ENCODE data around the gene MROH2A. TPM values are rescaled to one million over a fixed set of nuclear protein-coding genes. Genes with fewer than 3 reads are reported as not detected.
A peak's percentile ranks its signal among the peaks of the same experiment; 100 is the strongest.

The MROH2A gene
- total and polyA plus RNA-seq, 4 experiments from 2014 or later: not detected

- Mint-ChIP-seq H3K4me3 (no peak overlapping the region), H3K27ac (no peak overlapping the region), H3K27me3 (peaks cover 0 to under 1% of the 10 kb centered on the region in 2 donors), H3K4me1 (no peaks in the 10 kb centered on the region), H3K9me3 (no peaks in the 10 kb centered on the region), H3K36me3 (no peaks in the 10 kb centered on the region)
- H3K4me1 ChIP-seq (ENCODE audit: insufficient read depth, low read length): no peaks in the 10 kb centered on the region
- no peak overlapping the region for H3K4me3 ChIP-seq (ENCODE audit: low read length in 2 of 2)
- POLR2A ChIA-PET (ENCODE audit: partially characterized antibody): no interaction called here
- no peaks in the 10 kb centered on the region for H3K36me3 ChIP-seq (ENCODE audit: insufficient read depth, low read length)
- CTCF ChIA-PET (ENCODE audit: partially characterized antibody): no interaction called here
- no peaks in the 10 kb centered on the region for H3K9me3 ChIP-seq (ENCODE audit: control insufficient read depth in 1 of 2, low read length in 2 of 2)
- no peak for DNase-seq
- H3K27me3 ChIP-seq (ENCODE audit: insufficient read depth, low read length): no peaks in the 10 kb centered on the region
- intact Hi-C loops (cut with micrococcal nuclease): no loop called here
- no peak overlapping the region for H3K27ac ChIP-seq (ENCODE audit: low read depth, low read length)
Measured at GRCh38 chr2:233831011-233831721, 53.0 kb downstream of the MROH2A start.

- Histone ChIP-seq H3K36me3 (ENCODE audit: insufficient read depth, low read length) (no peaks in the 10 kb centered on the region), H3K4me3 (ENCODE audit: low read length in 2 of 2) (no peak overlapping the region), H3K4me1 (ENCODE audit: insufficient read depth, low read length) (no peaks in the 10 kb centered on the region), H3K27me3 (ENCODE audit: insufficient read depth, low read length) (no peaks in the 10 kb centered on the region), H3K9me3 (ENCODE audit: control insufficient read depth in 1 of 2, low read length in 2 of 2) (no peaks in the 10 kb centered on the region), H3K27ac (ENCODE audit: low read depth, low read length) (no peak overlapping the region)
- no peaks in the 10 kb centered on the region for H3K36me3 Mint-ChIP-seq
- intact Hi-C loops (cut with micrococcal nuclease): no loop called here
- ChIA-PET POLR2A (ENCODE audit: partially characterized antibody) (no interaction called here), CTCF (ENCODE audit: partially characterized antibody) (no interaction called here)
- H3K27me3 Mint-ChIP-seq: no peaks in the 10 kb centered on the region
- no peak overlapping the region for H3K4me3 Mint-ChIP-seq
- H3K4me1 Mint-ChIP-seq: no peaks in the 10 kb centered on the region
- peaks cover 0 to 1% (median 0%) of the 10 kb centered on the region in 8 donors for H3K9me3 Mint-ChIP-seq
- H3K27ac Mint-ChIP-seq: no peak overlapping the region
- DNase-seq: no peak
Measured at GRCh38 chr2:233831861-233832260, 53.7 kb downstream of the MROH2A start.

- Histone ChIP-seq H3K4me3 (ENCODE audit: low read length in 2 of 2) (no peak overlapping the region), H3K27me3 (ENCODE audit: insufficient read depth, low read length) (no peaks in the 10 kb centered on the region), H3K9me3 (ENCODE audit: control insufficient read depth in 1 of 2, low read length in 2 of 2) (no peaks in the 10 kb centered on the region), H3K4me1 (ENCODE audit: insufficient read depth, low read length) (no peaks in the 10 kb centered on the region), H3K27ac (ENCODE audit: low read depth, low read length) (no peak overlapping the region), H3K36me3 (ENCODE audit: insufficient read depth, low read length) (no peaks in the 10 kb centered on the region)
- Mint-ChIP-seq H3K4me1 (no peaks in the 10 kb centered on the region), H3K4me3 (no peak overlapping the region), H3K27me3 (no peaks in the 10 kb centered on the region), H3K27ac (no peak overlapping the region), H3K36me3 (no peaks in the 10 kb centered on the region), H3K9me3 (peaks cover 0 to 1% (median 0%) of the 10 kb centered on the region in 8 donors)
- CTCF ChIA-PET (ENCODE audit: partially characterized antibody): no interaction called here
- DNase-seq: no peak
- POLR2A ChIA-PET (ENCODE audit: partially characterized antibody): no interaction called here
- intact Hi-C loops (cut with micrococcal nuclease): no loop called here
Measured at GRCh38 chr2:233832414-233832813, 54.3 kb downstream of the MROH2A start.

- ChIA-PET CTCF (ENCODE audit: partially characterized antibody) (no interaction called here), POLR2A (ENCODE audit: partially characterized antibody) (no interaction called here)
- DNase-seq: no peak
- Histone ChIP-seq H3K27me3 (ENCODE audit: insufficient read depth, low read length) (no peaks in the 10 kb centered on the region), H3K9me3 (ENCODE audit: control insufficient read depth in 1 of 2, low read length in 2 of 2) (no peaks in the 10 kb centered on the region), H3K27ac (ENCODE audit: low read depth, low read length) (no peak overlapping the region), H3K36me3 (ENCODE audit: insufficient read depth, low read length) (no peaks in the 10 kb centered on the region), H3K4me3 (ENCODE audit: low read length in 2 of 2) (no peak overlapping the region), H3K4me1 (ENCODE audit: insufficient read depth, low read length) (no peaks in the 10 kb centered on the region)
- H3K27me3 Mint-ChIP-seq: no peaks in the 10 kb centered on the region
- no peaks in the 10 kb centered on the region for H3K36me3 Mint-ChIP-seq
- peak overlapping the region in 1 of 7 donors; percentile 24 for H3K27ac Mint-ChIP-seq
- H3K4me1 Mint-ChIP-seq: peaks cover 0 to 2% (median 1%) of the 10 kb centered on the region in 4 donors
- intact Hi-C loops (cut with micrococcal nuclease): no loop called here
- H3K4me3 Mint-ChIP-seq: no peak overlapping the region
- H3K9me3 Mint-ChIP-seq: peaks cover 0 to 1% (median 0%) of the 10 kb centered on the region in 8 donors
Measured at GRCh38 chr2:233832869-233833311, 54.8 kb downstream of the MROH2A start.

- Histone ChIP-seq H3K27ac (ENCODE audit: low read depth, low read length) (no peak overlapping the region), H3K9me3 (ENCODE audit: control insufficient read depth in 1 of 2, low read length in 2 of 2) (no peaks in the 10 kb centered on the region), H3K4me3 (ENCODE audit: low read length in 2 of 2) (no peak overlapping the region), H3K27me3 (ENCODE audit: insufficient read depth, low read length) (no peaks in the 10 kb centered on the region), H3K4me1 (ENCODE audit: insufficient read depth, low read length) (no peaks in the 10 kb centered on the region), H3K36me3 (ENCODE audit: insufficient read depth, low read length) (no peaks in the 10 kb centered on the region)
- Mint-ChIP-seq H3K4me1 (peaks cover 1 to 6% (median 4%) of the 10 kb centered on the region in 4 donors), H3K27me3 (no peaks in the 10 kb centered on the region), H3K27ac (no peak overlapping the region), H3K9me3 (peaks cover 0 to 3% (median 0%) of the 10 kb centered on the region in 8 donors), H3K4me3 (no peak overlapping the region), H3K36me3 (no peaks in the 10 kb centered on the region)
- ChIA-PET POLR2A (ENCODE audit: partially characterized antibody) (no interaction called here), CTCF (ENCODE audit: partially characterized antibody) (no interaction called here)
- no peak for DNase-seq
- intact Hi-C loops (cut with micrococcal nuclease): no loop called here
Measured at GRCh38 chr2:233833345-233833744, 55.2 kb downstream of the MROH2A start.

GRCh38 chr2:233835230-233836186 lies 57.4 kb downstream of the MROH2A start:
- H3K4me3 ChIP-seq (ENCODE audit: low read length in 2 of 2): no peak overlapping the region
- Mint-ChIP-seq H3K9me3 (peaks cover 0 to 3% (median 0%) of the 10 kb centered on the region in 8 donors), H3K27ac (no peak overlapping the region), H3K27me3 (no peaks in the 10 kb centered on the region), H3K36me3 (no peaks in the 10 kb centered on the region), H3K4me1 (peaks cover 2 to 12% (median 5%) of the 10 kb centered on the region in 4 donors), H3K4me3 (no peak overlapping the region)
- H3K27me3 ChIP-seq (ENCODE audit: insufficient read depth, low read length): no peaks in the 10 kb centered on the region
- no peak for DNase-seq
- ChIA-PET CTCF (ENCODE audit: partially characterized antibody) (no interaction called here), POLR2A (ENCODE audit: partially characterized antibody) (no interaction called here)
- no peaks in the 10 kb centered on the region for H3K36me3 ChIP-seq (ENCODE audit: insufficient read depth, low read length)
- H3K9me3 ChIP-seq (ENCODE audit: control insufficient read depth in 1 of 2, low read length in 2 of 2): no peaks in the 10 kb centered on the region
- no peak overlapping the region for H3K27ac ChIP-seq (ENCODE audit: low read depth, low read length)
- intact Hi-C loops (cut with micrococcal nuclease): no loop called here
- H3K4me1 ChIP-seq (ENCODE audit: insufficient read depth, low read length): no peaks in the 10 kb centered on the region

GRCh38 chr2:233836359-233836758 lies 58.2 kb downstream of the MROH2A start:
- Mint-ChIP-seq H3K9me3 (peaks cover 0 to 3% (median 0%) of the 10 kb centered on the region in 8 donors), H3K4me3 (no peak overlapping the region), H3K27ac (no peak overlapping the region), H3K36me3 (no peaks in the 10 kb centered on the region), H3K27me3 (no peaks in the 10 kb centered on the region), H3K4me1 (peaks cover 2 to 12% (median 5%) of the 10 kb centered on the region in 4 donors)
- Histone ChIP-seq H3K27me3 (ENCODE audit: insufficient read depth, low read length) (no peaks in the 10 kb centered on the region), H3K36me3 (ENCODE audit: insufficient read depth, low read length) (no peaks in the 10 kb centered on the region), H3K4me3 (ENCODE audit: low read length in 2 of 2) (no peak overlapping the region), H3K27ac (ENCODE audit: low read depth, low read length) (no peak overlapping the region), H3K4me1 (ENCODE audit: insufficient read depth, low read length) (no peaks in the 10 kb centered on the region), H3K9me3 (ENCODE audit: control insufficient read depth in 1 of 2, low read length in 2 of 2) (no peaks in the 10 kb centered on the region)
- intact Hi-C loops (cut with micrococcal nuclease): no loop called here
- POLR2A ChIA-PET (ENCODE audit: partially characterized antibody): no interaction called here
- DNase-seq: no peak
- CTCF ChIA-PET (ENCODE audit: partially characterized antibody): no interaction called here
